NCI-H1930 (cell line): Measurements from ENCODE around the gene WFDC12.

Experiments
- DNase-seq, 2 experiments: peaks; one replicate each; lab custom pipeline; 2025; lab: John Stamatoyannopoulos, UW

The WFDC12 gene

GRCh38 chr20:45090481-45090880 lies 33.8 kb downstream of the WFDC12 start:
- no peak for DNase-seq

- no peak for DNase-seq
Observed at GRCh38 chr20:45088247-45088646, 36.0 kb downstream of the WFDC12 start.

- no peak for DNase-seq
Observed at GRCh38 chr20:45087814-45088213, 36.5 kb downstream of the WFDC12 start.

GRCh38 chr20:45087097-45087790 lies 37.0 kb downstream of the WFDC12 start:
- DNase-seq = no peak

GRCh38 chr20:45085867-45086266 lies 38.4 kb downstream of the WFDC12 start:
- DNase-seq = no peak

GRCh38 chr20:45085289-45085688 lies 39.0 kb downstream of the WFDC12 start:
- DNase-seq = no peak

GRCh38 chr20:45083127-45083526 lies 41.1 kb downstream of the WFDC12 start:
- no peak for DNase-seq

GRCh38 chr20:45082468-45082867 lies 41.8 kb downstream of the WFDC12 start:
- DNase-seq = no peak

- no peak for DNase-seq
Observed at GRCh38 chr20:45080867-45081624, 43.2 kb downstream of the WFDC12 start.

- DNase-seq = no peak
Observed at GRCh38 chr20:45077559-45077958, 46.7 kb downstream of the WFDC12 start.
